Osteocyte (in vitro differentiated cells): ENCODE data around the gene RUBCN. TPM values are rescaled to one million over a fixed set of nuclear protein-coding genes. Genes with fewer than 3 reads are reported as not detected.

Experiments used
- total RNA-seq: library from RNA; stranded (reverse); gene quantifications from 2 replicates; pipeline ENCODE4 v1.2.1, GENCODE V29; 2021

RUBCN gene
- total RNA-seq, 1 donor from 2014 or later = 30.3 TPM

Other genes with a start within 250 kb of the RUBCN start
- gene BDH1, start 180.9 kb downstream of the RUBCN start, total RNA-seq = 9.8 and 12.1 TPM in 2 replicates
- 67.2 and 84.3 TPM in 2 replicates for gene FYTTD1, start 13.0 kb upstream of the RUBCN start, total RNA-seq
- 70.2 and 73.1 TPM in 2 replicates for gene LRCH3, start 54.4 kb upstream of the RUBCN start, total RNA-seq
- gene RPL35A, start 213.3 kb upstream of the RUBCN start, total RNA-seq = 843 and 861 TPM in 2 replicates
- 5.7 and 7.7 TPM in 2 replicates for gene LMLN, start 223.3 kb upstream of the RUBCN start, total RNA-seq